GM19468 (cell line): Measurements from ENCODE around the gene PTPRU.

ENCODE experiments used
- ATAC-seq: cut with Tn5 transposase; IDR thresholded peaks from one replicate; pipeline ENCODE4 v1.9.1; 2021; ENCODE audit warnings: mild to moderate bottlenecking, moderate library complexity, moderate number of reproducible peaks; ENCODE audit not compliant: unreplicated experiment; ENCODE audit errors: extremely low read depth

The PTPRU gene

DNA sequence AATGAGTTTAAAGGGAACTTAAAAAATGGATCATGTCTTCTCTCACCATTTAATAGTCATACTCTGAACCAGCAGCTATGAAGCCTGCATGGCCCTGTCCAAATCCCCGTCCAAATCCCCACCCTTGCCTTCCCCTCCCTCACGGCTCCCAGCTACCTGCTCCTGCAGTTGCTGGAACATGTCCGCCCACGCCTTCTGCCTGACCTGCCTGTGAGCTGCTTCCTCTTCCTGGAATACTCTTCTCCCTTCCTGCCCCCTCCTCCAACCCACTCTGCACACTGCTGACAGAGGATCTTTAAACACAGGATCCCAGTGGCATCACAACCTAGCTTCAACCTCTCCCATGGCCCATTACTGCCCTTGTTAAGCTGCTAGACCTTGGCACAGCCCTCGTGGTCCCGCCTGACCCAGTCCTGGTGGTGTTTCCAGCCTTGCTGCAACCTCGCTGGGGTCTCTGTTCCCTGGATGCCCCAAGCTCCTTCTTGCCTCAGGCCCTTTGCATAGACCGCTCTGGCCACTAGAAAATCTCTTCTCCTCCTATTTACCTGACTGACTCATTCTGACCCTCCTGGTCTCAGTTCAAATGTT is 118.3 kb downstream of the PTPRU start:
- ATAC-seq = no peak

DNA sequence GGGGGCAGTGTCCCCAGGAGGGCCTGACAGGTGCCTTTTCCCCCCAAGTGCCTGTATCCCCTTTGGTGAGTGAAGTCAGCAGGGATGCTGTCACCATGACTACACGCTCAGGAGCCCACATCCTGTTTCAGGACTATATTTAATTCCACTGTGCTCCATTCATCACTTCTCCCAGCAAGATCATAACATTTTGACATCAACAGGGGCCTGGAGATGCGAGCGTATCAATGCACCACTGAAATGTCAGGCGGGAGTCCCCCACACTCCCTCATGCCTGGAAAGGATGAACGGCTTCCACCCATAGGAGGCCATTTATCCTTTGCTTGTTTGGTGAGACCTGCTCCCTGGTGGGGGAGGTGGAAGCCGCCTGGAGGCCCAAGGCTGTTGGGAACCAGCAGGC is 119.1 kb downstream of the PTPRU start:
- ATAC-seq = no peak

DNA sequence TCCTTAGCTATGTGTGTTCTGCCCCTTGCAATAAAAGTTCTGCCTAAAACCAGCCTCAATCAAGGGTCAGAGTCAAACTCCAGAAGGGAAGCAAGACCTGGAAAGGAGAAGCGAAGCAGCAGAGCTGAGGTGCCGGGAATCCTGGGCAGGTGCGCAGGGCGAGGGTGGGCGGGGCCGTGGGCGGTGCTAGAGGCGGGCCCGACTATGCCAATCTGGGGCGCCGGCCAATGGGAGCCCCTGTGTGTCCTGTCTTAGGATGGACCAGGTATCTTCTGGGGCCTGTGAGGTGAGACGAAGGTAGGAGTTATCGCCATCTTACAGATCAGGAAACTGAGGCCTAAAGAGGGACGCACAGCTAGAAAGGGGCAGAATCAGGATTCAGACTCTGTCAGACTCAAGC is 120.3 kb downstream of the PTPRU start:
- ATAC-seq = no peak

DNA sequence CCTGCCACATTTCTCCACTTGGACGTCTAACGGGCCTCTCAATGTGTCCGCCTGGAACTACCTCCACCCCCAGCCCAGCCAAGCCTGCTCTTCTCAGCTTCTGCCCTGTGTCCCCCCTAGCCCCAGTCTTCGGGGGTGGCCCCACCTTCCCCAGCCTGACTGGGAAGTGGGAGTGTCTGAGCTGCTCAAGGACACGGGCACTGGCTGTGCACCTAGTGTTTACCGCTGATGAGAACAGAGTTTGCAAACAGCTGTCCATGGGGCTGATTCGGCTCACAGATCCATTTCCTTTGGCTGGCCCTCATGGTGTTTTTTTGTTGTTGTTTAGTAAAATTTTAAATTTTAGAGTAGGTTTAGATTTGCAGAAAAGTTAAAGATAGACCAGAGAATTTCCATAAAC is 121.1 kb downstream of the PTPRU start:
- ATAC-seq = no peak

DNA sequence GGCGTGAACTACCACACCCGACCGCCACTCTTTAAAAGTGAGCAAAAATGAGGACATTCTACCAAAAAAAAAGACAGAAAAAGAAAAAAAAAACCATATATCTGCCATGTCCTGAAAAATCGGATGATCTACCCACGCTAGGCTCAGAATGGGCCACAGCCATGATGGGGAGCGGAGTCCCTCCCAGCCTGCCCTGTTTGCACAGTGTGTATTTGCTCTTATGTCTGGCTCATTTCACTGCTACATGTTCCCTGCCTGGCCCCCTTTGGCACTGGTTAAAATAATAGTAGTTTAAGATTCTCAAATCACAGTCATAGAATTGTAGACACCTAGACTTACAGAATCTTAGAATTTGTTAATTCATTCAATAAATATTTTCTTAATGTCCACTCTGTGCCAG is 121.9 kb downstream of the PTPRU start:
- ATAC-seq = no peak

DNA sequence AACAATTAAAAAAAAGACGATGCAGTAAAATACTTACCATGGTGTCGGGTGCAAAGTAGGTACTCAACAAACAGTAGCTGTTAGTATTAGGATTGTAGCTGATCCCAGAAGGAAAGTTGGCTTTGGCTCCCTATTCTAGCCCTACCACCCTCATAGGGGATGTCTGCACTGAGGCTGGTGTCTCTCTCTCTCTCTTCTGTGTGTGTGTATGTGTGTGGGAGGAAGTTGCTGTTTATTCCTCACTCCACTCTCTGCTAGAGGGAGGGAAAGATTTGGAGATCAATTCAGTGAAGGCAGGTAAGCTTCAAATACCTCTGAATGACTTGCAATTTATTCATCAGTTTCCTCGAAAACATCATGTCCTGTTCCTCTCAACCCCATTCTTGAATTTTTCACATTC is 124.4 kb downstream of the PTPRU start:
- no peak for ATAC-seq

DNA sequence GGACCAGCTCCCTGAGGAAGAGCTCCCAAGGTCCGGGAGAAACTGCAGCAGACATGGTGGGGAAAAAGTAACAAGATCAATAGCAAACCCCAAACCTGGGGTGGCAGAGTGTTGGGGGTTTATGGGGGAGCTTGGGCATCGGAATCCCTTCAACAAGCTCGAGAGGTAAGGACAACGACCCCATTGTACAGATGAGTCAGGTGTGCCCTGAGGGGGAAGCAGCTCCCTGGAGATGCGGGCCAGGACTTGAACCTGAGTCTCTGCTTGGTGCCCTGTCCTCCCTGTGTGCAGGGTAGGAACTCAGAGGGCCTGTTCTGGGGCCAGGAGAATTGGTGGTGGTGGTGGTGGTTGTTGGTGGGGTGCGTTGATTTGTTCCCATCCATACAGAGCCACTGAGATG is 125.4 kb downstream of the PTPRU start:
- no peak for ATAC-seq

DNA sequence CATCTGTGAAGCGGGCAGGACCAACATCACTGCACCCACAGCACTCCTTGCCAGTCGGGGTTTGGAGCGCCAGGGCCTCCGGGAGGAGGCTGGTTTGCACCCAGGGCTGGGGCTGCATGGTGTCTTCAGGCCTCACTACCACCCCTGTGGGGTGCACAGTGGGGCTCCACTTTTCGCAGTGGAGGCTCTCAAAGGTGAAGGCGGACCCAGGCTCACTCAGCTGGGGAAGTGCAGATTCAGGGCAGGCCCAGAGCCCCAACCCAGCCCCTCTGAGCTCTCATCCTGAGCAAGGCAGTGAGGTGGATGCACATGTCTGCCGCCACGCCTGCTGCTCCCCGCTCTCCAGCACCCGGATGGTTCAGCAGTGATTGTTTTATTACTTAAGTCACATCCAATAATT is 125.8 kb downstream of the PTPRU start:
- no peak for ATAC-seq

DNA sequence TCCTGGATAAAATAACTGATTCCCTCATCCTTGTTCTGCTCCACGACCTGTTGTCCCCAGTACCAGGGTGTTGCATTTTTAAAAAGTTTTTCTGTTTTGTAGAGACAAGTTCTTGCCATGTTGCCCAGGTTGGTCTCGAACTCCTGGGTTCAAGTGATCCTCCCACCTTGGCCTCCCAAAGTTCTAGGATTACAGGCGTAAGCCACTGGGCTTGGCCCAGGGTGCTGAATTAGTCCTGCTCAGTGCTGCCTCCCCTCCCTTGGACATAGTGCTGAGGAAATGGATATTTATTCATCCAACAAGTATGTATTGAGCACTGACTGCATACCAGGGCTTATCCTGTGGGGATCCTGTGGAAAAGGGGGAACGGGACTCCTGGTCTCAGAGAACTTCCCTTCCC is 126.4 kb downstream of the PTPRU start:
- ATAC-seq = no peak

DNA sequence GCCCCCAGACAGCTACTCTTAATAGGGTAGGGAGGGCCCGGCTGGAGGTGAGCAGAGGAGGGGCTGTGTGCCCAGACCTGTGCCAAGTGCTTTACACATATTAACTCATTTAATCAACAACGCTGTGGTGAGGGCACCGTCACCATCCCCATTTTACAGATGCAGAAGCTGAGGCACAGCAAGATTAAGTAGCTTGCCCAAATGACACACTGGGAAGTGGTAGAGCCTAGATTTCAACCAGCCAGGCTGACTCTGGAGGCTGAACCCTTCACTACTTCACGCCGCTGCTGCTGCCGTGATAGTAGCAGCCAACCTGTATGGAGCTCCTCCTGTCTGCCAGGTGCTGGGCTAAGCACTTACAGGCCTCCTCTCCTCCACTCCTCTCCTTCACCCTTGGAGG is 127.2 kb downstream of the PTPRU start:
- no peak for ATAC-seq

DNA sequence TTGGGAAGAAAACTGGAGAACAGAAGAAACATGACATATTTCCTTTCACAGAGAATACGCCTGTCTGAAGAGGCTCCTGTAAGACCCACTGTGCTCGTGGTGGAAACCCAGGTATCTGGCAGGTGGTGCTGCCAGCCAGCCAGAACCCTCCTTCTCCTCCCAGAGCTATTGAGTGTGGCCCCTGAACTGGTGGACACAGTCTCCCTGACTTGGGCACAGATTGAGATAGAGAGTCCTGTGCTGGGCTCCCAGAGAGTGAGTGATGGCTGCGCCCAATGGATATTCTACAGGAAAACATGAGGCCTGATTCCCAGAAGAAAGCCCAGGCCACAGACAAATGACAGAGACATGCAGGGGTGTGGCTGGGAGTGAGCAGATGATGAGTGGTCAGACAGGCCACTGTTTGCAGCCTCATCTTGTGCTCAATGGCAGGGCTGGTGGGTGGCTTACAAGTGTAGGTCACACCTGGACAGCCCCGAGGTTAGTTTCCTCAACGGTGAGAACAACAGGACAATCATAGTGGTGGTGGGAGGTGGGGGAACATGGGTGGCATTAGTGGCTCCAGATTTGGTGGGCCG is 127.9 kb downstream of the PTPRU start:
- no peak for ATAC-seq

DNA sequence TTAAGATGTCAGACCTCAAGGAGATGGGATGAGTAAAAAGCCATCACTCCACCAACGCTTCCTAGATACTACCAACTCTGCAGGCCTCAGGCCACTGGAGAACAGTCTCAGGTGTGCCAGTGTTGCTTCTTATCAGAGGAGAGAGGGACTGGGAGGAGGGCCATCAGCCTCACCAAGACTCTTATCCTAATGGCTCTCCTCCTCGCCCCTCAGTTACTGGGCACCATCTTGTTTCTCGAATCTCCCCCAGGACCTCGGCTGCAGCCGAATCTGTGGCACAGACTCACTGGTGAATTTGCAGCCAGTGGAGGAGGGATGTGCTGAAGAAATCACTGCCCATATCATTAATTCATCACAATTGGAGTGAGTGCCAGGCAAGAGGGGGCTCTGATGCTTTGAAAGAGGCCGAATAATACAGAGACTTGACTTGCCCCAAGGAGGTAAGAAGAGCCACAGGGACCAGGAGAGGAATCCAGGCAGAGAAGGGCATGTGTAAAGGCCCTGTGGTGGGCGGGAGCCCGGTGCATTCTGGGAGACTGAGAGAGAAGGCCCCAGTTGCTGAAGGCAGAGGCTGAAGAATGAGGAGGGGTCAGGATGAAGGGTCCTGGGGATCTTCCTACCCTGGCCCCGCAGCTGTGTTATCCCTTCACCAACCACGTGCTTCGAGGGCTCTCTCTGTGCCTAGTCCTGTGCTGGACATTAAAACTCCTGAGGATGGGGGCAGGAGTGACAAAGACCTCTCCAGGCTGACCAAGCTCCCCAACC is 129.8 kb downstream of the PTPRU start:
- no peak for ATAC-seq

DNA sequence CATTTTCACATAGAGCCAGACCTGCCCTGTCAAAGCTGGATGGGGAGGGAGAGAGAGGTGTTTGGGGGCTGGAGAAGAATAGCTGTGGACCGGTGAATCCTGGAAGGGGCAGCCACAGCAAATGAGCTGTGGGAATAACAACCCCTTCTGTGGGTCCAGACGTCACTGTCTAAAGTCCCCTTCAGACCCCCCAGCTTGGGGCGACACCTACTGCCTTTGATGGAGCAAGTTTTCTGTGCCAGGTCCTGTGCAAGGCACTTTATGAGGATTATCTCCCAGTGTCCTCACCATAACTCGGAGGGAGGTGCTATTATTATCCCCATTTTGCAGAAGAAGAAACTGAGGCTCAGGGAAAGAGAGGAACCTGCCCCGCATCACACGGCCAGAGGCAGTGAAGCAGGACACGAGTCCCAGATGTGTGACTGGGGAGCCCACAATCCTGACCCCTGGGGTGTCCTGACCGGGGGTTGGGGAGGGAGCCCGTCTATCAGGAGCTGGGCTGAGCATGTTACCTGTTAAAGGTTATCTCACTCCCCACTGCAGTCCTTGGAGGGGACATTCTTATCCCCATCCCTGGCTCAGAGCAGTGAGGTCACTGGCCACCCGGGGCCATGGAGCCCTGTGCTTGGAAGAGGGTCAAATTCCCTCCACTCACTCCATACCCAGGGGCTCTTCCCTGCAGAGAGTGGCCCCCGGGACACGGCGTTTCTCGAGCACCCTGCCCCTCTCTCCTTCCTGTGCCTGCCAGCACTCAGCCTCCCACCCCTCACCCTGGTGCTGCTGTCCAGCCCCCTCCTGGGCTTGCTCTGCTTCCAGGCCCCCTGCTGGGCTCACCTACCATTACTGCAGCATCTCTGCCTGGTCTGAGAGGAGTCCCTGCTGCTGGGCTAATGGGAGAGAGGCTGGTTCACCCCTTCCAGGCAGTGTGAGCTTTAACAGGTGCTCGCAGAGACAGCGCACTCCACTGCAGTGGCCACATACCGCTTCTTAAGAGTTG is 132.9 kb downstream of the PTPRU start:
- no peak for ATAC-seq

DNA sequence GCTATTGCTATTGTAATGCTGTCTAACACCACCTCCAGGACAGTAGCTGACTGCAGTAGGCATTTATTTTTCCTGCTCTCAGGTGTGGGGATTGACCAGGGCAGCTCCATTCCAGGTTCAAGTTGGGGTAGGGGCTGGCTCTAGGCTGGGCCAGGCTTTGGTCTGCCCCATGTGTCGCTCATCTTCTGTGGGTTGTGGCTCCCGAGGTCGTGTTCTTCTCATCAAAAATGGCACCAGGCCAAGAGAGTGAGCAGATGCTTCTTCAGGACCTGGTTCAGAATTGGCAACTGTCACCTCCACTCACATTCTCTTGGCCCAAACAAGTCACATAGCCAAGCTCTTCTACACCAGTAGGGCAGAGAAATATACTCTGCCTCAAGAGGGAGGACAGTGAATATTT is 133.7 kb downstream of the PTPRU start:
- no peak for ATAC-seq

DNA sequence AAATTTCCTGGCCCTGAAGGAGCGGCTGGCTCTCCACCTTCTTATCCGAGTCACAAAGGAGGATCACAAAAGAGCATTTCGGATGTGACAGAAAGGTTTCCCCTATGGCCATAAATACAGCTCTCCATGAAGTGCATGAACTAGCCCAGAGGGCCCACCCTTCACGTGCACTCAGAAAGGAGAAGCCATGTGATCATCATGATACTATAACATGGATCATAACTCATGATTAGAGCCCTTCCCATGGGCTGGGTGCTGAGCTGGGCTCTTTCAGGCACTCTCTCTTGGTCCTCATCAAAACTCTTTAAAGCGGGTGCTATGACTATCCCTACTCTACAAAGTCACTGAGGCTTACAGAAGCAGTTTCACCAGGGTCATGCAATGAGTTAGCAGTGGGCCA is 135.0 kb downstream of the PTPRU start:
- no peak for ATAC-seq

DNA sequence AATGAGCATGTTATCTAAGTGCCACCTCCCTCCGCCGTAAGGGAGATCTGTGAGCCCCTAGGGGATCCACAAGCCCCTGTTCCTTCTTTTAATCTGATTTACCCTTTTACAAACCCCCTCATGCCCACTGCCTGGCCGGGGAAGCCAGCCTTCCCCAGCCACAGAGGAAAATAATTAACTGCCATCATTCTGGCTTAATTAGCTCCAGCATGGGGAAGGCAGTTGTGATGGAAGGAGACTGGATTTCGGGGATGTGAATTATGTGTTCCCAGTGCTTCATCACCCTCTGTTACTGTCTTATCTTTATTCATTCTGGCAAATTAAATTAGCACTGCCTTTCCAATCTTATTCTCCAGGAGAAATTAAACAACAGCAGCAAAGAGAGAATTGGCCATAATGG is 135.8 kb downstream of the PTPRU start:
- no peak for ATAC-seq
